Middle frontal gyrus (tissue), 1 donor: ENCODE data around the gene SERF2.
"Not testable (repeated sequence)": the region's sequence is repeated elsewhere in the genome, so short reads cannot be mapped to it uniquely, and the experiment has no call there.

ENCODE experiments used
- DNase-seq: peaks from one replicate; pipeline ENCODE4 v3.0.0-alpha.2; 2015; ENCODE audit warnings: low spot score; ENCODE audit errors: extremely low spot score

The SERF2 gene

GRCh38 chr15:43793647-43794046 lies 1.5 kb downstream of the SERF2 start:
- DNase-seq = no peak

GRCh38 chr15:43794269-43795037 lies 2.3 kb downstream of the SERF2 start:
- no peak for DNase-seq

GRCh38 chr15:43795197-43795596 lies 3.1 kb downstream of the SERF2 start:
- DNase-seq = no peak

- no peak for DNase-seq
Observed at GRCh38 chr15:43795997-43796396, 3.9 kb downstream of the SERF2 start.

- DNase-seq = no peak
Observed at GRCh38 chr15:43796566-43796965, 4.4 kb downstream of the SERF2 start.

- no peak for DNase-seq
Observed at GRCh38 chr15:43799209-43799944, 7.3 kb downstream of the SERF2 start.

- no peak for DNase-seq
Observed at GRCh38 chr15:43799945-43800285, 7.8 kb downstream of the SERF2 start, which contains the start of gene SERINC4. SERINC4 (minus strand) TSS chr15:43800220; CDS start chr15:43799986, 234 bp downstream.

- peak; percentile 84 for DNase-seq
Observed at GRCh38 chr15:43800286-43801141, 8.4 kb downstream of the SERF2 start, which contains the start of gene HYPK. HYPK (plus strand) TSS chr15:43800599; CDS start chr15:43800623, 24 bp downstream.

- not testable (repeated sequence) for DNase-seq
Observed at GRCh38 chr15:43802676-43803075, 10.6 kb downstream of the SERF2 start.

GRCh38 chr15:43808435-43808950 lies 16.4 kb downstream of the SERF2 start:
- DNase-seq = no peak

- DNase-seq = no peak
Observed at GRCh38 chr15:43808960-43809678, 17.0 kb downstream of the SERF2 start.

GRCh38 chr15:43815064-43815463 lies 22.9 kb downstream of the SERF2 start:
- not testable (repeated sequence) for DNase-seq

GRCh38 chr15:43821505-43821904 lies 29.4 kb downstream of the SERF2 start:
- no peak for DNase-seq

GRCh38 chr15:43824302-43825246 lies 32.5 kb downstream of the SERF2 start, which contains the start of gene MFAP1:
MFAP1 (minus strand) TSS chr15:43824690; CDS start chr15:43824569, 121 bp downstream.
- peak; percentile 93 for DNase-seq

GRCh38 chr15:43825305-43825704 lies 33.2 kb downstream of the SERF2 start:
- not testable (repeated sequence) for DNase-seq

GRCh38 chr15:43826029-43826507 lies 33.9 kb downstream of the SERF2 start:
- DNase-seq = no peak

- no peak for DNase-seq
Observed at GRCh38 chr15:43826508-43827341, 34.6 kb downstream of the SERF2 start, which contains the start of gene WDR76. WDR76 (plus strand) TSS chr15:43827002; CDS start chr15:43827033, 31 bp downstream.

GRCh38 chr15:43828061-43828657 lies 36.0 kb downstream of the SERF2 start:
- no peak for DNase-seq
